Kidney tubule cell (primary cell): ENCODE results near the gene CYTH3.
"Not testable (repeated sequence)": the region's sequence is repeated elsewhere in the genome, so short reads cannot be mapped to it uniquely, and the experiment has no call there.

Source experiments
- DNase-seq: peaks from one replicate; pipeline ENCODE4 v3.0.0-alpha.2; 2018; ENCODE audit warnings: low spot score

CYTH3 gene

GRCh38 chr7:6193709-6194108 is 78.7 kb downstream of the CYTH3 start:
- no peak for DNase-seq

GRCh38 chr7:6190563-6190962 is 81.9 kb downstream of the CYTH3 start:
- not testable (repeated sequence) for DNase-seq

GRCh38 chr7:6188389-6188788 is 84.0 kb downstream of the CYTH3 start:
- no peak for DNase-seq

- DNase-seq, result no peak
Observed at GRCh38 chr7:6186577-6186976, 85.8 kb downstream of the CYTH3 start.

- DNase-seq, result no peak
Observed at GRCh38 chr7:6182993-6183392, 89.4 kb downstream of the CYTH3 start.

- no peak for DNase-seq
Observed at GRCh38 chr7:6181136-6181535, 91.3 kb downstream of the CYTH3 start.

GRCh38 chr7:6180344-6180725 is 92.1 kb downstream of the CYTH3 start:
- no peak for DNase-seq

GRCh38 chr7:6179620-6180343 is 92.6 kb downstream of the CYTH3 start:
- DNase-seq, result no peak

- no peak for DNase-seq
Observed at GRCh38 chr7:6178298-6179029, 94.0 kb downstream of the CYTH3 start.

GRCh38 chr7:6175645-6176044 is 96.8 kb downstream of the CYTH3 start:
- no peak for DNase-seq

- peak; percentile 14 for DNase-seq
Observed at GRCh38 chr7:6172910-6173295, 99.5 kb downstream of the CYTH3 start.

- peak; percentile 77 for DNase-seq
Observed at GRCh38 chr7:6172224-6172909, 100.1 kb downstream of the CYTH3 start.

- no peak for DNase-seq
Observed at GRCh38 chr7:6171532-6172223, 100.7 kb downstream of the CYTH3 start.

GRCh38 chr7:6170571-6171531 is 101.6 kb downstream of the CYTH3 start:
- DNase-seq, result no peak

GRCh38 chr7:6169805-6170520 is 102.5 kb downstream of the CYTH3 start:
- DNase-seq, result no peak

GRCh38 chr7:6168477-6168868 is 104.0 kb downstream of the CYTH3 start:
- no peak for DNase-seq

GRCh38 chr7:6167587-6168476 is 104.6 kb downstream of the CYTH3 start:
- DNase-seq, result no peak

GRCh38 chr7:6167004-6167551 is 105.3 kb downstream of the CYTH3 start:
- DNase-seq, result no peak

GRCh38 chr7:6166443-6166891 is 106.0 kb downstream of the CYTH3 start:
- DNase-seq, result no peak
